OCI-LY3 (cell line): ENCODE results near the gene CEP19.

Experiments
- H2AFZ ChIP-seq: fragments of 200-600, 300-600 bp; shearing (Covaris generic); 2 replicates; pipeline ENCODE4 v1.6.0; 2014; ENCODE audit warnings: antibody characterized with exemption, low read depth, low read length
- H3K27ac ChIP-seq: fragments of 200-600, 300-600 bp; sonication (generic); 2 replicates; pipeline ENCODE4 v1.5.1; 2014; ENCODE audit warnings: mild to moderate bottlenecking, low read length, moderate library complexity, mixed read lengths
- H3K27me3 ChIP-seq: fragments of 200-600, 300-600 bp; sonication (generic); 2 replicates; pipeline ENCODE4 v1.6.1; 2014; ENCODE audit warnings: low read depth, low read length, mixed read lengths
- H3K36me3 ChIP-seq: fragments of 200-600, 300-600 bp; sonication (generic); replicated peaks from 2 replicates; pipeline ENCODE3; 2014; ENCODE audit warnings: low read depth, low read length, mixed read lengths
- H3K4me1 ChIP-seq: fragments of 300-600, 200-600 bp; sonication (generic); 2 replicates; pipeline ENCODE4 v1.6.1; 2014; ENCODE audit warnings: low read length, mixed read lengths
- H3K4me2 ChIP-seq: fragments of 200-600, 300-600 bp; sonication (generic); 2 replicates; pipeline ENCODE4 v1.6.1; 2014; ENCODE audit warnings: low read length, mixed read lengths
- H3K4me3 ChIP-seq: fragments of 300-600, 200-600 bp; sonication (generic); 2 replicates; pipeline ENCODE4 v1.5.1; 2014; ENCODE audit warnings: antibody characterized with exemption, mild to moderate bottlenecking, low read length, moderate library complexity
- H3K79me2 ChIP-seq: fragments of 300-600, 200-600 bp; shearing (Covaris generic); 2 replicates; pipeline ENCODE4 v1.6.1; 2014; ENCODE audit warnings: mild to moderate bottlenecking, low read length, mixed read lengths
- H3K9ac ChIP-seq: fragments of 300-600, 200-600 bp; shearing (Covaris generic); 2 replicates; pipeline ENCODE4 v1.6.0; 2014; ENCODE audit warnings: mild to moderate bottlenecking, low read length, moderate library complexity
- H3K9me3 ChIP-seq: fragments of 200-600, 300-600 bp; shearing (Covaris generic); 2 replicates; pipeline ENCODE4 v1.6.1; 2014; ENCODE audit warnings: low read length, mixed read lengths; ENCODE audit not compliant: insufficient read depth
- H4K20me1 ChIP-seq: fragments of 200-600, 300-600 bp; sonication (generic); 2 replicates; pipeline ENCODE4 v1.6.1; 2016; ENCODE audit warnings: low read length, mixed read lengths; ENCODE audit not compliant: insufficient read depth
- CTCF ChIP-seq: fragments of 200-600, 300-600 bp; sonication (generic); IDR thresholded peaks from 2 replicates; pipeline ENCODE4 v1.5.1; 2014; ENCODE audit warnings: antibody characterized with exemption, low read length, low read depth
- EZH2phosphoT487 ChIP-seq: fragments of 200-600 bp; shearing (Covaris generic); IDR thresholded peaks from 2 replicates; pipeline ENCODE4 v1.6.1; 2018; ENCODE audit warnings: antibody characterized with exemption, mixed run types, low read depth

Gene CEP19

GRCh38 chr3:196741249-196741889 is 29.3 kb upstream of the CEP19 start:
- TF ChIP-seq EZH2phosphoT487 (no peak), CTCF (no peak)
- Histone ChIP-seq H3K4me1 (peaks cover 15% of the 10 kb centered on the region), H3K79me2 (peaks cover 66% of the 10 kb centered on the region), H3K27ac (peak overlapping the region; percentile 86), H3K9me3 (no peaks in the 10 kb centered on the region), H3K36me3 (peaks cover 16% of the 10 kb centered on the region), H3K4me2 (peak overlapping the region; percentile 87), H3K27me3 (no peaks in the 10 kb centered on the region), H4K20me1 (peaks cover 51% of the 10 kb centered on the region), H3K9ac (peak overlapping the region; percentile 95), H3K4me3 (peak overlapping the region; percentile 96), H2AFZ (no peak overlapping the region)

- Histone ChIP-seq H3K79me2 (peaks cover 59% of the 10 kb centered on the region), H3K4me1 (peaks cover 15% of the 10 kb centered on the region), H3K4me2 (peak overlapping the region; percentile 87), H3K9me3 (no peaks in the 10 kb centered on the region), H2AFZ (no peak overlapping the region), H3K9ac (peak overlapping the region; percentile 95), H3K4me3 (peak overlapping the region; percentile 96), H3K27ac (peak overlapping the region; percentile 86), H3K27me3 (no peaks in the 10 kb centered on the region), H4K20me1 (peaks cover 44% of the 10 kb centered on the region), H3K36me3 (peaks cover 11% of the 10 kb centered on the region)
- TF ChIP-seq EZH2phosphoT487 (no peak), CTCF (no peak)
Observed at GRCh38 chr3:196740481-196741248, 28.6 kb upstream of the CEP19 start.

- TF ChIP-seq CTCF (no peak), EZH2phosphoT487 (no peak)
- Histone ChIP-seq H3K9me3 (no peaks in the 10 kb centered on the region), H2AFZ (no peak within 1 kb of the TSS), H3K36me3 (peaks cover 12% of the 10 kb centered on the region), H3K27me3 (no peaks in the 10 kb centered on the region), H3K4me2 (peak within 1 kb of the TSS; percentile 87), H3K9ac (peak within 1 kb of the TSS; percentile 95), H3K4me1 (peaks cover 15% of the 10 kb centered on the region), H3K79me2 (peaks cover 51% of the 10 kb centered on the region), H3K27ac (peak within 1 kb of the TSS; percentile 86), H4K20me1 (peaks cover 39% of the 10 kb centered on the region), H3K4me3 (peak within 1 kb of the TSS; percentile 96)
Observed at GRCh38 chr3:196739671-196740480, 27.8 kb upstream of the CEP19 start, which contains the start of gene PAK2. Gene PAK2, plus strand, starts transcription at chr3:196739857. Its CDS starts 42,790 bp downstream, at chr3:196782647.
